NCI-H1105 (cell line): ENCODE measurements around the gene PRDM16.

Source experiments
- DNase-seq: peaks from one replicate; lab custom pipeline; 2025; lab: John Stamatoyannopoulos, UW

PRDM16 gene

DNA sequence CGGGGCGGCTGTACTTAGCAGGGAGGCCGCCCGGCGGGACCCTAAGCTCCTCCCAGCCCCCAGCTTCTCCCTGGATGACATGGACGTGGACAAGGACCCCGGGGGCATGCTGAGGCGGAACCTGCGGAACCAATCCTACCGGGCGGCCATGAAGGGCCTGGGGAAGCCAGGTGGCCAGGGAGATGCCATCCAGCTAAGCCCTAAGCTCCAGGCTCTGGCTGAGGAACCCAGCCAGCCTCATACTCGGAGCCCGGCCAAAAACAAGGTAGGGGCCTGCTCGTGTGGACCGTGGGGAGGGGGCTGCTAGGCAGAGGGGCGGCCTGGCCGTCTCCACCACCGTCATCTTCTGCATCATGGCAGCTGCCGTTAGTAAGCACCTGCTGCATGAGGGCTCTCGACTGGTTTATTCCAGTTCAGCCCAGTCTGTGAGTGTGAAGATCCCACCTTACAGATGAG, 394.4 kb downstream of the PRDM16 start:
- no peak for DNase-seq

DNA sequence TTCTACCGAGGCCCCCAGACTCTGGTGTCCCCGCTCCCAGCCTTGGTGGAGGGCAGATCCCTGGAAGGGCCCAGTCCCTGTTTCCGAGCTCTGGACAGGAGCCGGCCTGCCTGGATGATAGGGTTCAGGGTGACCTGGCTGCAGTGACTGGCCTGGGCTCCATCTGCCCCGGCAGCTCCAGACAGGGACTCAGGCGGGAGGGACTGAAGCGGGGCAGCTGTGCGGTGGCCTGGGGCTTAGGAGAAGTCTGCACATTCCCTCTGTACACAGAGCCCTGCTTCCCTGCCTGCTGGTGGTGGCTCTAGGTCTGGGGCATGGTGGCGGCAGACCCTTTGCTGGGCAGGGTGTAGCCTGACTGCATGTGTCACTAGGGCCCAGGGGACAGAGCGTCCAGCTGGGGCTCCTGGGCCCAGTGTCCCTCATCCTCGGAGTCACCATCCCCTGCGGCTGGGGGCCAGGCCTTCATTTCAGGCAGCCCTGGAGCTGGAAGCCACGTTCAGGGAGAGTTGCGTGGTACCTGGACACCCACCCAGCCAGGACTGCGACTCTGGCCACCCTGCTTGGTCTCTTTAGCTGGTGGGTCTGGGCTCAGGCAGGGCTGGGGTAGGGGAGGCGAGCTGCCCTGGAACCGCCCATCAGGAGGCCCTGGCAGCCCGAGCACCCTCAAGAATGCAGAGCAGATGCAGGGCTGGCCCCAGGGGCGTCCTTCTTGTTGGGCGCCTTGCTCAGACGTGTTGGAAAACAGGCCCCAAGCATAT, 395.1 kb downstream of the PRDM16 start:
- no peak for DNase-seq

- DNase-seq = no peak
These were observed 395.6 kb downstream of the PRDM16 start for GRCh38 chr1:3464649-3465025.

GRCh38 chr1:3465091-3465934, 396.3 kb downstream of the PRDM16 start:
- DNase-seq = no peak

DNA sequence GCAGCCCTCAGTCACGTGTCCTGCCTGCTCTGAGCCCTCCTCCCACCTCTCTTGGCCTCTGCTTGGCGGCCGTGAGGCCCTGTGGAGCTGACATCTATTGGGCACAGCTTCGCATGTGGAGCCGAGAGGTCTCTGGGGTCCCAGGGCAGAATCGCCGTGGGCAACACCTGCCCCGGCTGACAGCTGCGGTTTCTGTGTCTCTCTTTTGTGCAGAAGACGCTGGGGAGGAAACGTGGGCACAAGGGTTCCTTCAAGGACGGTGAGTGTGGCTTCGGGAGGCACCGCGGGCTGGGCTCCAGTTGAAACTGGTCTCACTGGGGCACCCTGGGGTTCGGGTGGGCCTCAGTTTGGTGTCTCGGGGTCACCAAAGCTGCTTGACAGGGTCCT, 396.9 kb downstream of the PRDM16 start:
- no peak for DNase-seq

GRCh38 chr1:3466366-3467075, 397.5 kb downstream of the PRDM16 start:
- DNase-seq = no peak

DNA sequence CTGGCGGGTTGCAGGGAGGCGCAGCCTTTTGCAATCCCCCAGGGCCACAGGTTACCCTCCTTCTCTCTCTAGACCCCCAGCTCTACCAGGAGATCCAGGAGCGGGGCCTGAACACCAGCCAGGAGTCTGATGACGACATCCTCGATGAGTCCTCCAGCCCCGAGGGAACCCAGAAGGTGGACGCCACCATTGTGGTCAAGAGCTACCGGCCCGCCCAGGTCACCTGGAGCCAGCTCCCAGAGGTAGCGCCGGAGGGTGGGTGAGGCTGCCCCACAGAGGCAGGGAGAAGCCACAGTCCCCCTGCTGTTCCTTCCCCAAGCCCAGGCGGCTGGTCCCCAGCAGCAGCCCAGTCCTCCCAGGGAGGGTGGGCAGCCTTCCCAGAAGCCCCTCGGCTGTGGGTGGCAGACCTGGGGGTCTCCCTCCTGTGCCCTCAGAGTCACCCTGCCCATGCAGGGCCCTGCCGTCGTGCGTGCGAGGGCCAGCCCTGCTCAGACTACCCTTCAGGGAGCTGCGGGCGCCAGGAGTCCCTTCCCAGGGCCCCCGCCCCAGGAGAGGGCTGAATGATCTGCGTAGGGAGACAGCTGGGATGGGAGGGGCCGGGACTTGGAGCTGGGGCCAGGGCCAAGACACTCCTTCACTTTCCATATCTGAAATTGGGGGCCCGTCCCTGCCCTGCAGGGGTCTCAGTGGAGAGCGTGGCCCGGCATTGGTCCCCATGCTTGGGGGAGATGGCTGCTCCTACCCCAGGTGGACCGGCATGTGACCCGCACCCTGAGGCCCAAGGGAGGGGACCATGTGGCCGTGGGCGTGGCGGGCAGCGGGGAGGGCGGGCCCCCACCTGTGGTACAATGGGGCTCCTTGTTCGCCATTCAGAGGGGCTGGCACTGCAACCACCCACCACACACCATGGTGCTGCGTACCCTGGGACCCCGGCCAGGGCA, 398.4 kb downstream of the PRDM16 start:
- DNase-seq = no peak

DNA sequence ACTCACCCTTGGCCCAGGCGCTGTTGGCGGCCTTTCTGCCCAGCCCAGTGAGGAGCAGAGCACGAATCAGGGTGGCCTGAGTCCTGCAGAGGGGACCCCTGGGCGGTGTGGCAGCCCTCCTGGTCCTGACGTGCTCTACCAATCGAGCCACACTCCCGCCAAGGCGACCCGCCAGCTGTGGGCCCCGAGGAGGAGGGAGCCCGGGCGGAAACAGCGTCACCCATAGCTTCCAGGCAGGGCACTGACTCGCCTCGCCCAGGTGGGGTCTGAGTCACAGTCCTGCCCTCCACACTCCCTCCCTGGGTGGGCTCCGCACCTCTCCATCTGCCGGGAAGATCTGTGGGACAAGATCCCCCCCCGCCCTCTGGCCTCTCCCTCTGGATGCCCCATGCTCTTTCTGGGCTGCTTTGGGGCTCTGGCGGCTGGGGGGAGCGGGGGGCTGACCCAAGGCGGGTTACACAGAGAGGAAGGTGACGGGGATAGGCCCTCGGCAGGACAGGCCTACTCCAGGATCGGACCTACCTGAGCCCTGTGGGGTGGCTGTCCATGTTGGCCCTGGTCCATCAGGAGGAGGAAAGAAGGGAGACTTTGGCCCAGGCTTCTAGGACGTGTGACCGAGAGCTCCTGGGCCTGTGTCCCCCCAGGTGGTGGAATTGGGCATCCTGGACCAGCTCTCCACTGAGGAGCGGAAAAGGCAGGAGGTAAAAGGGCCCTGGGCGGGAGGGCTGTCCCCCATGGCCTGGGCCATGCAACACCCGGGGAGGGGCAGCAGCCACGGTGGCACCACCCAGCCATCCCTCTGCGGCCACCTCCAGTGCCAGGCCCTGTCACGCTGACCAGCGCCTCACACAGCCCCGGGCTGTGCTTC, 399.5 kb downstream of the PRDM16 start:
- DNase-seq = no peak

DNA sequence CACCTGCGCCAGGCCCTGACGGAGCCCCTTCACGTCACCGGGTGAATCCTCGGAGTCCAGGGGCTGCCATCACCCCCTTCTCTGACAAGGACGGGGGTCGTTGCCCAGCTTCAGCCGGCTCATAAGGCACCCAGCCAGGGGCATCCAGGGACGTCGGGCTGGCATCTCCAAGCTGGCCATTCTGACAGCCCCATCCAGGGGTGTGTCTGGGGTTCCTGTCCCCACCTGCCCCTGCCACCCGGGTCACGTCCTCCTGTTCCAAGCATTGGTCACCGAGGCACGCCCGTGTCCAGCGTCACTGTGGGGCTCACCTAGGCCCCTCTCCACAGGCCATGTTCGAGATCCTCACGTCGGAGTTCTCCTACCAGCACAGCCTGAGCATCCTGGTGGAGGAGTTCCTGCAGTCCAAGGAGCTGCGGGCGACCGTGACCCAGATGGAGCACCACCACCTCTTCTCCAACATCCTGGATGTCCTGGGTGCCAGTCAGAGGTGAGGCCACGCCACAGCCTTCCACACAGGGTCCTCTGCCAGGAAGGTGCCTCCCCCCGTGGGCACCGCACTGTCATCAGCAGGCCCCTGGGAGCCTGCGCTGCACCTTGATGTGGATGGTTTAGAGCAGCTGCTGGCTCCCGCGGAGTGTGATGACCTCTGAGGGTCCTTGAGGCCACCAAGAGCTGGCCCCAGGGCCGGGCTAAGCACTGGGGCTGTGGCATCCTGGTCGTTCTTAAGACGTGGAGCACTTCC, 400.3 kb downstream of the PRDM16 start:
- DNase-seq = no peak

DNA sequence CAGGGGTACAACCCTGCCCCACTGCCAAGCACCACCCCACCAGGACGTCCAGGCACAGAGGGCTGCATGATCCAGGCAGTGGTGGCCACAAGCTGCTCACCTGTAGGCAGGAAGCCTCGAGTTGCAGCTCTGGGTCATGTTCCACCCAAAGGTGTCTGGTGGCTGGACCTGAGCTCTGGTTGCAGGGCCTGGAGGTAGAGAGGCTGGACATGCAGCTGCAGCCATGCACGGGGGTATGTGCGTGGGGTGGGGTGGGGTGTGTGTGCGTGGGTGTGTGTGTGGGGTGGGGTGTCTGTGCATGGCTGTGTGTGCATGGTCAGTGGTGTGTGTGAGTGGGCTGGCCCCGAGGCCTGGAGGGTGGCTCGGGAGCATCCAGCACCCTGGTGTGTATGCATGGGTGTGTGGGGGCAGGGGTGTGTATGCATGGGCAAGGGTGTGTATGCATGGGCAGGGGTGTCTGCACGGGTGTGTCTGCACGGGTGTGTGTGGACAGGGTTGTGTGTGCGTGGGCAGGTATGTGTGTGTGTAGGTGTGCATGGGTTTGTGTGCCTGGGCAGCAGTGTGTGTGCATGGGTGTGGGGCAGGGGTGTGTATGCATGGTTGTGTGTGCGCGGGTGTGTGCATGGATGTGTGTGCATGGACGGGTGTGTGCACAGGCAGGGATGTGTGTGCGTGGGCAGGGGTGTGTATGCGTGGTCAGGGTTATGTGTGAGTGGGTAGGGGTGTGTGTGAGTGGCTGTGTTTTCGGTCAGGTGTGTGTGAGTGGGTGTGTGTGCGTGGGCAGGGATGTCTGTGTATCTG, 401.0 kb downstream of the PRDM16 start:
- no peak for DNase-seq

DNA sequence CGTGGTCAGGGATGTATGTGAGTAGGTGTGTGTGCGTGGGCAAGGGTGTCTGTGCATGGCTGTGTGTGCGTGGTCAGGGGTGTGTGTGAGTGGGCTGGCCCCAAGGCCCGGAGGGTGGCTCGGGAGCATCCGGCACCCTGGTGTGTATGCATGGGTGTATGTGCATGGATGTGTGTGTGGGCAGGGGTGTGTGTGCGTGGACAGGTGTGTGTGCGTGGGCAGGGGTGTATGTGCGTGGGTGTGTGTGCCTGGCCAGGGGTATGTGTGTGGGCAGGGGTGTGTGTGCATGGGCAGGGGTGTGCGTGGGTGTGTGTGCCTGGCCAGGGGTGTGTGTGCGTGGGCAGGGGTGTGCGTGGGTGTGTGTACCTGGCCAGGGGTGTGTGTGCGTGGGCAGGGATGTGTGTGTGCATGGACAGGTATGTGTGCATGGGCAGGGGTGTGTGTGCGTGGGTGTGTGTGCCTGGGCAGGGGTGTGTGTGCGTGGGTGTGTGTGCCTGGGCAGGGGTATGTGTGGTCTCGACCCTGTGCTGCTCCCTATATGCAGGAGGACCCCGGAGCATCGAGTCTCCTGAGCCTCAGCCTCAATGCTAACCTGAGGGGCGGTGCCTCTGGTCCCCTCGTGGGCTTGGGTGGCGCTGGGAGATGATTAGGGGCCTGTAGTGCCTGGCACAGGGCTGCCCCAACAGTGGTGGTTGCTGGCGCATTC, 401.8 kb downstream of the PRDM16 start:
- no peak for DNase-seq

- no peak for DNase-seq
These were observed 402.5 kb downstream of the PRDM16 start for GRCh38 chr1:3471356-3472087.

DNA sequence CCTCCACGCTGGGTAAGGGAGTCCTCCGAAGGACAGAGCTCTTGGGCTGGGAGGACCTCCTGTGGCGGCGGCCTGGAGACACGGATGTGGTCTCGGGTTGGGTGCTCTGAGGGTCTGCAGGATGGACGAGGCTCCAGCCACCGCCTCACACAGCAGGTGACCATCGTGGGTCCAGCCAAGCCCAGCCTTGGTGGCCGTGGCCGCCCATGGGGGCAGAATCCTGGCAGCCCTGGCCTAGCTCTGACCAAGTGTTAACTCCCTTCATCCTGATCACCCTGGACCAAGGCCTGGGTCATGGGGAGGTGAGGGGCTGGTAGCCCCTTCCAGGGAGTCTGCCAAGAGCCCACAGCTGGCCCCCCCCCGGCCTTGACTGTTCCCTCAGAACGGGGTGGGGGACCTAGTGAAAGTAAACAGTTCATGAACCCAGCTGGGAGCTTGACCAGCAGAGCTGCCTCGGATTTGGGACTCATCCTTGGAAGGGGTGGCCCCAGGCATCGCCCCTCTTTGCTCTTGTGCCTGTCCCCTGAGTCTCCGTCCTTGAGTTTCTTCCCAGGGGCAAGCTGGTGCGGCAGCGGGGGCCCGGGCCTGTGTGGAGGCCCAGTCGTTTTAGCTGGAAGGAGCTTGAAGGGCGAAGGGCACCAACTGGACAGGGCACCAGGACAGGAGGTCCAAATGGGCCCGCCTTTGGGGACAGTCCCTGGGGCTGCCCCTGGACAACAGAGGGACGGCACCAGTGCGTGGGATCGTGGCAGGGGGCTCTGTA, 403.3 kb downstream of the PRDM16 start:
- DNase-seq = no peak

- no peak for DNase-seq
These were observed 403.9 kb downstream of the PRDM16 start for GRCh38 chr1:3472906-3473305.

- DNase-seq = no peak
These were observed 404.4 kb downstream of the PRDM16 start for GRCh38 chr1:3473381-3473844.

GRCh38 chr1:3474016-3474415, 405.0 kb downstream of the PRDM16 start:
- no peak for DNase-seq

DNA sequence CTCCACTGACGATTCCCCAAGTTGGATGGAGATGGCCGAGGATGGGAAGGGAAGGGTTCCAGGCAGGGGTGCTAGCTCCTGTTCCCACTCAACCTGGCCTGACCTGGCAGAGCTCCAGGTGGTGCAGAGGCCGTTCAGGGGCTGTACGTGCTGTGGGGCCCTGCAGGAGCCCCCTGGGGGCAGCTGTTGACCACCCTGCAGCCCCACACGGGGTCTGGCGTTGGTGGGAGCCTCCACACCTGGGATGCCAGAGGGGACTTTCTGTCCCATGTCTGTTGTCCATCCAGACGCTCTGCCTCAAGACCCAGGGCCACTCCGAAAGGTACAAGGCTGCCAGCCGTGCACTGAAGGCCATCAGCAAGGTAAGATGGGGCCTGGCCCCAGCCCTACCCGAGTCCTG, 405.4 kb downstream of the PRDM16 start:
- no peak for DNase-seq
